ENCODE measurements around the gene PIP5K1C.
"Not testable (repeated sequence)": the region's sequence is repeated elsewhere in the genome, so short reads cannot be mapped to it uniquely, and the experiment has no call there.

The PIP5K1C gene

DNA sequence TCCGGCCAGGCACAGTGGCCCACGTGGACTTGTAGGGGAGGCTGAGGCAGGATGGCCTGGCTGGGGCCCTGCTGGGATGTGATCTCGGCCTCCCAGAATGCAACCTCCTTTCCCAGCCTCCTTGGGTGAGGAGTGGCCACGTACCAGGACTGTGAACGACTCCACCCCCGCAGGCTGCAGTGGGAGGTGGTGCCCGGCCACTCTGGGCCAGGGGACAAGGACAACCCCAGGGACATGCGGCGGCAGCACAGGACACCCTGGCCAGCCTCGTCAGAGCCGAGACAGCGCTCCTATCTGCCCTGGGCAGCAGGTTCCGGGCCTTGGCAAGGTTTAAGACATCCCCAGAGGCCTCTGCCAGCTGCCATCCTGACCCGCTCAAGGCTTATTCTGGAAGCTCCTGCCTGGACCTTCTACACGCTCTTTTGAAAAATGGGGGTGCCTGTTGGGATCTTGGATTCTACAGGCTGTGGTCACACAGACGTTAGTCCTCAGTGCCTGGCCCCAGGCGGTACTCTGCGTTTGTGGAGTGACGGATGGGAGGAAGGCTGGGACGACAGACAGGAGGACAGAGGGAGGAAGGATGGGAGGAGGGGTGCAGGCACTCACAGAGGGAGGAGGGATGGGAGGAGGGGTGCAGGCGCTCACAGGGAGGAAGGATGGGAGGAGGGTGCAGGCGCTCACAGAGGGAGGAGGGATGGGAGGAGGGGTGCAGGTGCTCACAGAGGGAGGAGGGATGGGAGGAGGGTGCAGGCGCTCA, 53.8 kb downstream of the PIP5K1C start:
- DNase-seq (ENCODE audit: low read depth in 2 of 2): no peak

DNA sequence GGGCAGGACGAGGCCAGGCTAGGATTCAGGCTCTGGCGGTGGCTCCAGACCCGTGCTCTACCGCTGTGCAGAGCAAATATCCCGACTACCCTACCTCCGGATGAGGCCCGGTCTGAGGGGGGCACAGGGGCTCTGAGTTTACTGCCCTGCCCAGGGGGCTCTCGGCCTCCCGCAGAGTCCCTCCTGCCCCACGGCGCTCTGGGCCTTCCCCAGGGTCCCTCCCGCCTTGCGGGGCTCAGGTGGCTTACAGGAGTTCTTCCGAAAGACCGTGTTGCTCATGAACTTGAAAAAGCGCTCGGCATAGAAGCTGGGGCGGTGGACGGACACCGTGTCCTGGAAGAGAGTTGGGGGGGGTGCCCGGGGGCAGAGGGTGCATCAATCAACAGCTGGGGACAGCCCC, 54.5 kb downstream of the PIP5K1C start:
- no peak for DNase-seq (ENCODE audit: low read depth in 2 of 2)

DNA sequence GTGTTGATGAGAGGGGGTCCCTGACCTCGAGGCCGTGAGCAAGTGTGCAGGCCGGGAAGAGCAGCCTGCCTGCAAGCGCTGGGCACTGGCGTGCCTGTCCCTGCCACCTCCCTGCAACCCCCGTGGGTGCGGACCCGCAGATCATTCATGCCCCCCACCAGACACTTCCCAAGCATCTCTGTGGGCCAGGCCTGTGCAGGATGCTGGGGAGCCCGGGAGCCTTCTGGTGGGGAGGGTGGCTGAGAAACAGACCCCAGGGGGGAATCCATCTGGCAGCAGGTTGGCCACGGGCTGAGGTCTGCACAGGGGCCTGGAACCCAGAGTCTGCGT, 55.2 kb downstream of the PIP5K1C start:
- DNase-seq (ENCODE audit: low read depth in 2 of 2): no peak

DNA sequence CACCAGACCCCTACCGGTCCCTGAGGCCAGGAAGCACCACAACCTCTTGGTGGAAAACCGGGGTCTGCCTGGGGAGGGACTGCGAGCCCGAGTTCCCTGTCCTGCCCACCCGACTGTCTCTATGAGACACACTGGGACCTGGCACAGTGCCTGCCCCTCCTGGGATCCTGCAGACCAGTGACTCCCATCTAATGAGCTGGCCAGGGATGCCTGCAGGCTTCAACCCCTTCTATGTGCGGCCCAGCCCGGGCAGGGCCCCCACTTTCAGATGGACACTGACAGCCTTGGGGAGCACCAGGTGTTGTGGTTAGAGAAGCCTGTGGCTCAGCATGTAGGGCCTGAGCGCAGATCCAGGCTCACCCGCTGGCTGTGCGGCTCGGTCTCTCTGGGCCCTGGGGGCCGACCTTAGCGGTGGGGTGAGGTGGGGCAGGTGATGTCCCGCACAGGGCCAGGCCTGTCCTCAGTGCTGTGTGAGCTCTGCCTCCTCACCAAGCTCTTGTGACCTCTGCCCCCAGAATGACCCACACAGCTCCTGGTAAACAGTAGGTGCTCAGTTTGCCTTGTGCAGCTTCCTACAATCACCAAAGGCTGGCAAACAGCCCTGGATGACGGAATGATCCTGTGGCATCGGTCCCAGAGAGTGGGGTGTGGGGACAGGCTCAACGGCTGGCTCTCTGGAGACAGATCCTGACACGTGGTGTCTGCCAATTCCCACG, 55.8 kb downstream of the PIP5K1C start:
- DNase-seq (ENCODE audit: low read depth in 2 of 2): no peak

DNA sequence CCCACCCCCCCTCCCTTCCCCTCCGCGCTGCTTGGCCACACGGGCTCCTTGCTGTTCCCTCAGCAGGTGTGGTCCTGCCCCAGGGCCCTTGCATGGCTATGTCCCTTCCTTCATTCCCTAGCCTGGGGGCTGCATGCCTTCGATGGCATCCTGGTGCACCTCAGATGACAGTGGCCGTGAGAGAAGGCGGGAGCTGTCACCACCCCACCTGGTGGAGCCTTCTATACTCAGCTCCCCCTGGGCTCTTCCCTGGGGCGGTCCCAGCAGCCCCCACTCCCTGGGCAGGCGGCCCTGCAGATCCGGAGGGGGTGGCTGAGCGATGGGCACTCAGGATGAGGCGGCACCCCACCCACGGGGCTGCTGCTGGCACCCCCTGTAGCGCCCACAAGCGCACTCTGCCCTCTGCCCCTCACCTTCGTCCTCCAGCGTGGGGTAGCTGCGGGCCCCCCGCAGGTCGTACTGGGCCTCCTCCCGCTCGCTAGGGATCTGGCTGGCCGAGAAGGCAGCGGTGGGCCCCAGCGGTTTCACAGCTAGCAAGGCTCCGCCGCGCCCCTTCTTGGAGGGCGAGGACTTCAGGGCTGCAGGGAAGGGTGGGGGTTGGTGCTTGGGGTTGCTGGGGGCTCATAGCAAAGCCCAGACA, 56.5 kb downstream of the PIP5K1C start:
- no peak for DNase-seq (ENCODE audit: low read depth in 2 of 2)

DNA sequence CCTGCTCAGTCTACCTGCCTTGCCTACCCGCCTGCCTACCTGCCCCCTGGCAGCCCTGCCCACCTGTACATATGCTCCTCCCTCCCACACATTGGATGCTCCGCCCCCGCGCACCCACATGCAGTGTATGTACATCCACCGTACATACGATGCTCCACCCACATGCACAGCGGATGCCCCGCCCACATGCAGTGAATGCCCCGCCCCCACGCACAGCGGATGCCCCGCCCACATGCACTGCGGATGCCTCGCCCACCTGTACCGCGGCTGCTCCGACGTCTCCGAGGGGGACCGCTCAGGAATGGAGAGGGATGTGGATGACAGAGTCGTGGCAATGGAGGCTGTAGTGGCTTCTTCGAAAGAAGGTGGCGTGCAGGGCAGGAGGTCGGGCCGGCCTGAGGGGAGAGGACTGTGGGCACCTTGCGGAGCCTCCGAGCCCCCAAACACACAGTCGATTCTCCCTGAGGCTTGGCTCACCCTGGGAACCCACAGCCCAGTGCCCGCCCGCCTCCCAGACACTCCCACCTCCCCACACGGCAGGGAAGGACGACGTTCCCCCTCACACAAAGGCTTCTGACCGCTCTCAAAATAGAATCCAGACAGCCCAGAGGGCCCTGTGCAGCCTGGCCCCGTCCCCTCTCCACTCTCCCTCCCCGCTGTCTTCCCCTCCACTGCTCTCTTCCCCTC, 57.1 kb downstream of the PIP5K1C start:
- no peak for DNase-seq (ENCODE audit: low read depth in 2 of 2)

DNA sequence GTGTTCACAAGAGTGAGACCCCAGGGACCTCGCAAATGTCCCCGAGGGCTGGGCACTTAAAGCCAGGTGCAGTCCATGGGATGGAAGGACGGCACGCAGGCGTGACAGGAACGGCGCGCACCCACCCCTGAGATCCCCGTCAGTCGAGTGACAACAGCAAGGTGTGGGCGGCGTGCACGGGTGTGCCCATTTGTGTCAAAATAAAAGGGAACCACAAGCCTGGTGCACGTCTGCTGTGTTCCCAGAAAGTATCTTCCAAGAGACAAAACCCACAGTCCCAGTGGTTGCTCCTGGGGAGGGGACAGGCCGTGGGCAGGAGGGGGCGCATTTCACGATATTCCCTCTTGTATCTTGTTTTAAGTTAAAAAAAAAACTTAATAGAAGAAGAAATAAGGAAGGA, 58.0 kb downstream of the PIP5K1C start:
- no peak for DNase-seq (ENCODE audit: low read depth in 2 of 2)

DNA sequence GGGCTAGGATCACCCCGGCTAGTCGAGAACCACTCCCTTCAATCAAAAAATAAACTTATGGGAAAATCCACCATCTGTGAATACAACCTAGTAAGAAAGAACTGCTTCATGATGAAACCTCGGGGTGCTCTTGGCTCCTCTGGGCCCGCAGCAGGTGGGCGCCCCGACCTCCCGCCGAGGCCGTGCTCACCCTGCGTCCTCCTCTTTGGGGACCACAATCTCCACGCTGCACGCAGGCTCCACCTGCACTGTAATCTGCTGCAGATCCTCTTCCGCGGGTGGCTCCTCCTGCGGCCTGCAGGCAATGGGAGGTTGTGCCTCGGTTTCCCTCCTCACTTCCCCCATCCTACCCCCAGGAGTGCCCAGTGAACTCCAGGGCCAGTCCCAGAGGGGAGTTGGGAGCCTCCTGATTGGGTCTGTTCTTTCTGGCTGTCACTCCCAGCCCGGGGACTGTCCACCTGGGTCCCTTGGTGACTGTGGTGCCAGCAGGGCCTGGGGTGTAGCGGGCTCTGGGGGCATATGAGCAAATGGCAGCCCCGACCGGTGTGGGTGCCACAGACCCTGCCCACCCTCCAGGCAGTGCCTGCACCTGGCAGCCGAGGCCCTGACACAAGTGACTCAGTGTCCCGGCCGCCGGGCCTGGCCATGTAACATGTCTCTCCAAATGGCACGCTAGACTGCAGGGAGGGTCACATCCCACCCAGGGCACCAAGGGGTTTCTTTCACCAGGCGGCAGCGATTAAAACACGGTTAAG, 58.6 kb downstream of the PIP5K1C start:
- DNase-seq (ENCODE audit: low read depth in 2 of 2): no peak

DNA sequence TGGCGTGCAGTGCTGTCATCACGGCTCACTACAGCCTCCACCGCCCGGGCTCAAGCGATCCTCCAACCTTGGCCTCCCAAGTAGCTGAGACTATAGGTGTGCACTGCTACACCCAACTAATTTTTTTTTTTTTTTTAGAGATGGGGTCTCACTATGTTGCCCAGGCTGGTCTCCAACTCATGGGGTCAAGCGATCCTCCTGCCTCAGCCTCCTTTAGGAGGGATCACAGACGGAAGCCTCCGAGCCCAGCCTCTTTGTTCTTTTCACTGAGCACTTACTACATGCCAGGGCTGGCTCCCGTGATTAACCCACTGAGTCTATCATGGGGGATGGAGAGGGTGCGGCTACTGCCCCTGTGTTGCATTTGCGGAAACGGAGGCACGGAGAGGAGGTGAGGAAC, 60.8 kb downstream of the PIP5K1C start:
- DNase-seq (ENCODE audit: low read depth in 2 of 2): no peak

DNA sequence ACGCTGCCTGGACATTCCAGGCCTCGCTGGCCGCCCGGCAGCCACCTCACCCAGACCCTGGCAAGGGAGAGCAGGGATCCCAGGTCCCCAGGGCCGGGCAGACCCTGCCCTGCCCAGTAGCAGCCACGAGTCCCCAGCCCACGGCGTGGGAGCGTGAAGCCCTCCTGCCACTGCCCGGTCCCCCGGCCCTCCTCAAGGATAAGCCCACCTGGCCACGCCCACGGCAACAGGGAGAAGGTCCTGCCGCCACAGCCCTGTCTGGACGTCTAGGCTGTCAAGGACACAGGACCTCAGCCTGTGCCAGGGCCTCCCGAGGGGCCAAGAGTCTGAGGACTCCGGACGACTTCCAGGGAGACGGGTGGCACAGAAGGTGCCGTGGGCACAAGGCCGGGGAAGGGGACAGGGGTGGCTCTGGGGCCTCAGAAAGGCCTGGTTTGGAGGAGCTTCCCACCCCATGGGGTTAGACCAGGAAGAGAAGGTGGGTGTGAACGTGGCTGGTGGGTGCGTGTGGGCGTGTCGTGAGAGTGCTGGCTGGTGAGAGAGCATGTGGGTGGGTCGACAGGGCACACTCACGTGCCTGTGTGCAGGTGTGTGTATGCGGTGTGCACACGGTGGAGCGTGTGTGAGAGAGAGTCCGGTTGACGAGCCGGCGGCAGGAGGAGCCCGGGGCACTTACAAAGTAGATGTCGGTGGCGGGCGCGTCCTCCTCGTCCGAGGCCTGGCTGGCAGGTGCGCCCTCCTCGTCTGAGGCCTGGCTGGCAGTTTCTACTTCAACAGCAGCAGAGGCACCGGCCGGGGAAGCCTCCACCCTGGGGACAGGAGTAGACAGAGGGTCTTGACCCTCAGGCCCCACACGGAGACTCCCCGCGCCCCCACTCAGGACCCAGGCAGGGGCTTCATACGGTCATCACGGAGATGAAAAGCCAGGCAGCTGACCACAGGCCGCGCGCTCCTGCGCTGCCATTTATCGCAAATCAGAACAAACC, 61.8 kb downstream of the PIP5K1C start:
- no peak for DNase-seq (ENCODE audit: low read depth in 2 of 2)

DNA sequence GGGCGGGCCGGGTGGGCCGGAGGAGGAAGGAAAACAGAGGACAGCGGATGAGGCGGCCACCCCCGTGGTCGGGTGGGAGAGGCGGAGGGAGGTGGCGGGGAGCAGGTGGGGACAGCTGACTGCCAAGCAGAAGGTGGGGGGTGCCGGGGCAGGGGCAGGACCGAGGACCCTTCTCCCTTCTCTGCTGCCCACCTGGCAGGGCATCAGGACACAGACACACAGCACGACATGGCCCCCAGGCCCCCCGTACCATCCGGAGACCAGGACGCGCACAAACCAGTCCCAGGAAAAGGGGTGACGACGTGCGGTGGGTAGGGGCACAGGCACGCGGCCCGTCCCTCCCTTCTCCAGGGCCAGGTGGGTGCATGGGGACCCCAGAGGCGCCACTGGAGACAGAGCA, 62.6 kb downstream of the PIP5K1C start:
- DNase-seq (ENCODE audit: low read depth in 2 of 2): no peak

DNA sequence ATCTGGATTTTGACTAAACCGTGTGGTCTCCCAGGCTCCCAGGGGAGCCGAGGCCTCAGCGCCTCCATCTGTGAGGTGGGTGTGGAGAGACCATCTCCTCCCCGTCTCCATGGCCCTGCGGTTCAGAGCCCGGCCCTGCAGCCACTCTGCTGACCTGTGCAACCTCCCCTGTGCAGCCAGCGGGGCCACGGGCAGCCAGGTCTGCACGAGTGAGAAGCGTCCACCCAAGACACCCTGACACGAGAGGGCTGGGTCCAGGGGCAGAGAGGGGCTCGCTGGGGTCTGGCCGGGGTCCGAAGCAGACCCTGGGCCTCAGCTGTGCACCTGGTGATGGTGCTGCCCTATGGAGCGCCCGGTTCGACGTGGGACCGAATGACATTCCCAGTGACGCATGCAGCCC, 63.3 kb downstream of the PIP5K1C start:
- DNase-seq (ENCODE audit: low read depth in 2 of 2): no peak

DNA sequence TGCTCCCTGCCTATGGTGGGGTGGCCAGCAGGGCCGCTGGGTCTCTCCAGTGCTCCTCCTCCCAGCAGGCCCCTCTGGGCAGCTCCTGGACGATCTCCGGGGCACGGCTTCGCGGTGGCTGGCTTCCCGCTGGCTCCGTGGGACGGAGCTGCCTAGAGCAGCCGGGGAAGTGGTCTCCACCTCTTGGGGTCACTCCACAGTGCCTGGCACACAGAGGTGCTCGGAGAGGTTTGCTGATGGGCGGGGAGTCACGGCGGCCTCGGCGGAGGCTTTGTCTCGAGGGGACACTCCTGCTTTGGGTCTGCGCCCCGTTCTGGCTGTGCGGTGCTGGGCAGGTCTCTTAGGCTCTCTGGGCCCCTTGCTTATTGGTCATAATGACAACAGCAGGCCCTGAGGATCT, 63.8 kb downstream of the PIP5K1C start:
- DNase-seq (ENCODE audit: low read depth in 2 of 2): no peak

DNA sequence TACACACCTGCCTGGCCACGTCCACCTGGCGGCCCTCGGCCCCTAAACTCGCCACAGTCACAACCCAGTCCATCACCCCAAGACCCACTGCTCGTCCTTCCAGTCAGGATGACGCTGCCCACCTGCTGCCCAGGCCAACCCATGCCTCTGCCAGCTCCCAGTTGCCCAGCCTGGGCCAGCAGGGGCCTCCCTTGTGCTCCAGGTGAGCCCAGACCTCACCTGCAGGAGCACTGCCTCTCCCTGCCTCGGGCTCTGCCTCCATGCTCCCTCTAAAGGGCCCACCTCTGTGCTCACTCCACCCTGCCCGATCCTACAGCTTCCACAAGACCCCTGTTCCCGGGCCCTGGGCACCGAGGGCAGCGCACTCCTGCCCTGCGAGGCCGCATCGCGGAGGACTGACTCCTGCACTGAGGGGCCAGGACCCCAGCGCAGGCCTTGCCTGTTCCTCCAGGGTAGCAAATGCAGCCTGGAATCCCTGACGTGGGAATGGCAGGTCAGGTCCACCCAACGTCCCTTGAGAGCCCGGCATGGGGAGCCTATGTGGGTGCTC, 65.7 kb downstream of the PIP5K1C start:
- DNase-seq (ENCODE audit: low read depth in 2 of 2): no peak

DNA sequence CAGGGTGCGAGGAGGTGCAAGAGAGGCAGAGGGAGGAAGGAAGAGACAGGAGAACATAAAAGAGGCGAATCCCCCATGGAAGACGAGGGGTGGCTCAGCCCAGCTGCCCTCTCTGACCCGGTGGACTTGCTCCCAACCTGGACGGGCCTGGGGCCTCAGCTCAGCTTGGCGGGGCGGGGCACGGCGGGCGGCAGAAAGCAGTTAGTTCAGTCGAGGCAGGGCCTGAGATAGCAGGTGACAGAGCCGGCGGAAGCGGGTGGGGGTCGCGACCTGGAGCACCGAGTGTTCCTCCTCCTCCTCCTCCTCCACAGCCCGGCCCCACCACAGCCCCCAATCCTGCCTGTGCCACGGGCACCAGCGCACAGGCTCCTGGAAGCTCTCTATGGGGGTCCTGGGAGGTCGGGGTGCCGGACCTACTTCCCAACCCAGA, 66.7 kb downstream of the PIP5K1C start:
- DNase-seq (ENCODE audit: low read depth in 2 of 2): no peak

DNA sequence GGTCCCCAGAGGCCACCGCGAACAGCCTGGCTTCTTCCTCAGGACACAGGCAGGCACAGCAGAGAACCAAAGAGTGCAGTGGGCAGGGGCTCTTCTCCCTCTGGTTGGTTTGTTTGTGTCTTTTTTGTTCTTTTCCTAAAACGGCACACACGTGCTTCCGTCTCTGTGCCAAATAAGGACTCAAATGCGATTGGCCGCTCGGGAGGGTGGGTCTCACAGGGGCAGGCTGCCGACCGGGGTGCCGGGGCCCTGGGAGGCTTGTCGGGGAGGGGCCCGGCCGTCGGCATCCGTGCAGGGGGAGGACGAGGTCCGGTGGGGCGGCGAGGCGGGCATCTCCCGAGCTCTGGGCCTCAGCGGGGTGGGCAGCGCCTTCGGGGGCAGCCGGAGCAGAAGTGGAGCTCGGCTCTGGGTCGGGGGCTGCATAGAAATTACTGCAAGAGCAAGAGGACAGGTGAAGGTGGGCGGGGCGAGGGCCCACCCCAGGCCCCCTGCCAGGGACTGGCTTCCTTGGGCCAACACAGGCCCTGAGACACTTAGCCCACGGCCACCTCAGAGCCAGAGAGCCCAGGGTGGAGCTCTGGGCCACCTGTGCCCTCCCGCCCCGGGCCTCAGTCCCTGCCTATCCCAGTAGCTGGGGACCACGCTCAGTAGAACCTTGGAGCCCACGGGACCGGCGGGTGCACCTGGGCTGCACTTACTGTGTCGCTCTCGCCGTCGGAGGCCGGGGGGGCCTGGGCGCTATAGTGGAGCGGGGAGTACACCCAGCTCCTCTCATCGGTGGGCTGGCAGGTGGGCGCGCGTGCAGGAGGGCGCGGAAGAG, 67.3 kb downstream of the PIP5K1C start:
- no peak for DNase-seq (ENCODE audit: low read depth in 2 of 2)

DNA sequence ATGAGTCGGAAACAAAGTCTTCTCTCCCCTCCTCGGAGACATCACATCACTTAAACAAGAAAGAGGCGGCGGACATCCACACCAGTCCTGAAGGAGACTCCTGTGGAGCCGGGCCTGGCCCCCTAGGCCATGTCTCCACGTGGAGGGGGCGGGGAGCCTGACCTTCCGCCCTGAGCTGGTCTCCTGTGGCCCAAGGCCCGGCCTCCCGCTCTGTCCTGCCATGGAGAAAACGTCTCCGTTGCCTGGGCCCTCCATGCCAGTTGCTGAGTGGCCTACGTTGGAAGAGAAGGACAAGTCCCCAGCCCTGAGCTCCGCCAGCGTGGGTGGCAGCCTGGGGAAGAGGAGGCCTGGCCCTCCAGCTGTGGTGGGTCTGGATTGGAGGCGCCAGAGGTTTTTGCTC, 68.2 kb downstream of the PIP5K1C start:
- DNase-seq (ENCODE audit: low read depth in 2 of 2): no peak

DNA sequence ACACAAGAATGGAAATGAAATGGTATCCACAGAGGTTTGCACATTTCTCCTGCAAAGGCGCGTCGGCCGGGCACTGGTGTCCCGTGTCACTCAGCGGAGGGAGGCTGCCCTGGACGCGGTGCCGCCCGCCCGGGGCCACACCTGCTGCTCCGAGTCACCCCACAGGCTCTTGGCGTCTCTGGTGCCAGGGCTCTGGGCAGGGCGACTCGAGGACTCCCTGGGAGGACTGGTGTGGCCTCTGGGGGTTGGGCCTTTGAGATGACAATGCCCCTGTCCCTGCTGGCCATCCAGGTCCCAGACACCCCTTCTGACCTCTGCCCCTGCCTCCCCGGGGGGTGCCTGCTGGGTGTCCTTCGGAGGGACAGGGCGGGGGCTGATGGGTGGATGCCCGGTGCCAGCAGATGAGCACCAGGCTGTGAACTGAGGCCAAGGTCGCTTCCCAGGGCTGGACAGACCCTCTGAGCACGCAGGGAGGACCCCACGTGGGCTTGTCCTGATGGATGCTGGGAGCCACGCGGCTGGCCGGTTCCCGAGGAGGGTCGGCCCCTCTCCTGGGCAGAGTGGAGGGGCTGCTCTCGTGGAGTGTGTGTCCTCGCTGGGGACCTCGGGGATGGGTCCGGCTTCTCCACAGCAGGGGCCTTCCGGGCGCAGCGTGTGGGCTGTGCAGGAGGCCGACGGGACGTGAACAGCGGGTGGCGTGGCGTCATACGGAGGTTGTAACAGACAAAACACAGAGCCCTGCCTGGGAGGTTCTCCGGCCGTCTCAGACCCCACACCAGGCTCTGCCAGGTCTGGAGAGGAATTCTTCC, 69.0 kb downstream of the PIP5K1C start:
- no peak for DNase-seq (ENCODE audit: low read depth in 2 of 2)

DNA sequence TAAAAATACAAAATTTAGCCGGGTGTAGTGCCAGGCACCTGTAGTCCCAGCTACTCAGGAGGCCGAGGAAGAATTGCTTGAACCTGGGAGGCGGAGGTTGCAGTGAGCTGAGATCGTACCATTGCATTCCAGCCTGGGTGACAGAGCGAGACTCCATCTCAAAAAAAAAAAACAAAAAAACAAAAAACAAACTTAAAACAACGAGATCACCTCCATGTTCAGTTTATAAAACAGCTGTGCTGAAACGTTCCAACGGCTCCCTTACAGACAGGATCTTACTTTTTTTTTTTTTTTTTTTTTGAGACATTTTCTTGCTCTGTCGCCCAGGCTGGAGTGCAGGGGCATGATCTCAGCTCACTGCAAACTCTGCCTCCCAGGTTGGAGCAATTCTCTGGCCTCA, 71.5 kb downstream of the PIP5K1C start:
- DNase-seq (ENCODE audit: low read depth in 2 of 2): not testable (repeated sequence)

Measured in activated CD8-positive, alpha-beta memory T cell treated with anti-CD3 and anti-CD28 coated beads for 4 hours (primary cell).